ENCODE data around the gene IMPA2.
A peak's percentile ranks its signal among the peaks of the same experiment; 100 is the strongest.

The IMPA2 gene

GRCh38 chr18:12000072-12000659 is 18.9 kb downstream of the IMPA2 start:
- Histone ChIP-seq H2BK120ac (ENCODE audit: insufficient read depth, low read length, poor library complexity) (no peak overlapping the region), H3K27me3 (ENCODE audit: insufficient read depth, low read length) (no peaks in the 10 kb centered on the region), H2AK5ac (ENCODE audit: low read length) (no peak overlapping the region), H4K8ac (ENCODE audit: low read depth, low read length) (no peak overlapping the region), H3K9ac (ENCODE audit: low read length) (no peak overlapping the region), H3K27ac (ENCODE audit: low read depth, low read length) (no peak overlapping the region), H3K36me3 (ENCODE audit: control insufficient read depth in 1 of 2, insufficient read depth in 2 of 2, low read length in 2 of 2) (peaks cover 0 to 4% of the 10 kb centered on the region in 2 experiments), H3K4me1 (ENCODE audit: control insufficient read depth in 1 of 2, insufficient read depth in 2 of 2, low read length in 2 of 2) (peaks cover 3 to 6% of the 10 kb centered on the region in 2 experiments), H2AFZ (ENCODE audit: insufficient read depth, low read length, poor library complexity) (no peak overlapping the region), H3K79me2 (ENCODE audit: control insufficient read depth, insufficient read depth, low read length, poor library complexity) (no peaks in the 10 kb centered on the region), H3K23ac (ENCODE audit: low read length) (no peak overlapping the region), H3K14ac (ENCODE audit: low read length) (no peak overlapping the region), H2BK5ac (ENCODE audit: low read depth, low read length, poor library complexity) (no peak overlapping the region), H3K4ac (ENCODE audit: low read depth, low read length) (no peak overlapping the region), H3K9me3 (ENCODE audit: insufficient read depth, low read depth, low read length) (peaks cover 1% of the 10 kb centered on the region), H2BK12ac (ENCODE audit: low read length) (no peak overlapping the region), H3K4me2 (ENCODE audit: low read length) (no peak overlapping the region), H4K91ac (ENCODE audit: low read depth, low read length) (no peak overlapping the region), H4K12ac (ENCODE audit: low read depth, low read length) (no peak overlapping the region), H3K4me3 (ENCODE audit: low read depth, low read length) (no peak overlapping the region), H3K79me1 (ENCODE audit: low read length) (no peaks in the 10 kb centered on the region), H3K18ac (ENCODE audit: low read length) (no peak overlapping the region)
- WGBS (ENCODE audit: extremely low coverage, insufficient coverage, insufficient read length), result no CpG with 5 or more reads among the region's 5 CpGs
- DNase-seq, result no peak

- H4K91ac ChIP-seq (ENCODE audit: low read depth, low read length), result no peak overlapping the region
- H2AFZ ChIP-seq (ENCODE audit: insufficient read depth, low read length, poor library complexity), result no peak overlapping the region
- H3K36me3 ChIP-seq (ENCODE audit: control insufficient read depth in 1 of 2, insufficient read depth in 2 of 2, low read length in 2 of 2), result peaks cover 0 to 4% of the 10 kb centered on the region in 2 experiments
- H3K23ac ChIP-seq (ENCODE audit: low read length), result no peak overlapping the region
- no peaks in the 10 kb centered on the region for H3K79me1 ChIP-seq (ENCODE audit: low read length)
- H3K9me3 ChIP-seq (ENCODE audit: insufficient read depth, low read depth, low read length), result no peaks in the 10 kb centered on the region
- no peaks in the 10 kb centered on the region for H3K27me3 ChIP-seq (ENCODE audit: insufficient read depth, low read length)
- H2AK5ac ChIP-seq (ENCODE audit: low read length), result no peak overlapping the region
- no peak overlapping the region for H4K12ac ChIP-seq (ENCODE audit: low read depth, low read length)
- no peak overlapping the region for H3K4me2 ChIP-seq (ENCODE audit: low read length)
- WGBS (ENCODE audit: extremely low coverage, insufficient coverage, insufficient read length), result no CpG with 5 or more reads among the region's 5 CpGs
- H2BK5ac ChIP-seq (ENCODE audit: low read depth, low read length, poor library complexity), result no peak overlapping the region
- H2BK120ac ChIP-seq (ENCODE audit: insufficient read depth, low read length, poor library complexity), result no peak overlapping the region
- H3K4ac ChIP-seq (ENCODE audit: low read depth, low read length), result no peak overlapping the region
- H3K14ac ChIP-seq (ENCODE audit: low read length), result no peak overlapping the region
- no peak overlapping the region for H3K18ac ChIP-seq (ENCODE audit: low read length)
- no peak overlapping the region for H3K27ac ChIP-seq (ENCODE audit: low read depth, low read length)
- H3K4me3 ChIP-seq (ENCODE audit: low read depth, low read length), result no peak overlapping the region
- H4K8ac ChIP-seq (ENCODE audit: low read depth, low read length), result no peak overlapping the region
- no peak overlapping the region for H2BK12ac ChIP-seq (ENCODE audit: low read length)
- DNase-seq, result no peak
- no peaks in the 10 kb centered on the region for H3K79me2 ChIP-seq (ENCODE audit: control insufficient read depth, insufficient read depth, low read length, poor library complexity)
- H3K9ac ChIP-seq (ENCODE audit: low read length), result no peak overlapping the region
- H3K4me1 ChIP-seq (ENCODE audit: control insufficient read depth in 1 of 2, insufficient read depth in 2 of 2, low read length in 2 of 2), result no peaks in the 10 kb centered on the region
These were observed 20.1 kb downstream of the IMPA2 start for GRCh38 chr18:12001421-12001820.

DNA sequence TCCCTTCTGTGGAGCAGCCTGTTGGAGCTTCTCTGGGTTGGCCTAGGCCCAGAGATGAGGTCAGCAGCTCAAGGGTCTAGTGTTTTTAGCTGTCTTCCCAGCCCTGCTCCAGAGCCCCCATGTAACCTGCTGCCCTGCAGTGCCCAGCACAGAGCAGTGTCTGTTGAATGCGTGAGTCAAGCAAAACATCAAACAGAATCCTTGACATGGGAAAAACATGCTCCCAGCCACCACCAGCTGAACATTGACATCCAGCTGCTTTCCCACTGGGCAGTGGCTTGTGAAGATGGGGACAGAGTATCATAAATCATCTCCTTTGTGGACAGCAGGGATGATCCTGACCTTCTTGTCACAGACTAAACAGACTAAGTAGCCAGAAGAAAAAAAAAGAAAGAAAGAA is 22.6 kb downstream of the IMPA2 start:
- DNase-seq, result no peak
- no peak overlapping the region for H4K8ac ChIP-seq (ENCODE audit: low read depth, low read length)
- no peak overlapping the region for H3K4me3 ChIP-seq (ENCODE audit: low read depth, low read length)
- peaks cover 0 to 4% of the 10 kb centered on the region in 2 experiments for H3K36me3 ChIP-seq (ENCODE audit: control insufficient read depth in 1 of 2, insufficient read depth in 2 of 2, low read length in 2 of 2)
- peak overlapping the region; percentile 8 for H3K9ac ChIP-seq (ENCODE audit: low read length)
- H2AK5ac ChIP-seq (ENCODE audit: low read length), result no peak overlapping the region
- no peak overlapping the region for H4K12ac ChIP-seq (ENCODE audit: low read depth, low read length)
- H4K91ac ChIP-seq (ENCODE audit: low read depth, low read length), result no peak overlapping the region
- no peak overlapping the region for H3K4ac ChIP-seq (ENCODE audit: low read depth, low read length)
- no peak overlapping the region for H2BK5ac ChIP-seq (ENCODE audit: low read depth, low read length, poor library complexity)
- no peak overlapping the region for H2AFZ ChIP-seq (ENCODE audit: insufficient read depth, low read length, poor library complexity)
- H2BK12ac ChIP-seq (ENCODE audit: low read length), result no peak overlapping the region
- H3K23ac ChIP-seq (ENCODE audit: low read length), result peak overlapping the region; percentile 13
- H3K18ac ChIP-seq (ENCODE audit: low read length), result no peak overlapping the region
- H3K14ac ChIP-seq (ENCODE audit: low read length), result no peak overlapping the region
- no peaks in the 10 kb centered on the region for H3K9me3 ChIP-seq (ENCODE audit: insufficient read depth, low read depth, low read length)
- no peak overlapping the region for H3K4me2 ChIP-seq (ENCODE audit: low read length)
- H3K4me1 ChIP-seq (ENCODE audit: control insufficient read depth in 1 of 2, insufficient read depth in 2 of 2, low read length in 2 of 2), result no peaks in the 10 kb centered on the region
- no peaks in the 10 kb centered on the region for H3K27me3 ChIP-seq (ENCODE audit: insufficient read depth, low read length)
- H3K79me1 ChIP-seq (ENCODE audit: low read length), result no peaks in the 10 kb centered on the region
- no CpG with 5 or more reads among the region's 1 CpG for WGBS (ENCODE audit: extremely low coverage, insufficient coverage, insufficient read length)
- no peaks in the 10 kb centered on the region for H3K79me2 ChIP-seq (ENCODE audit: control insufficient read depth, insufficient read depth, low read length, poor library complexity)
- H2BK120ac ChIP-seq (ENCODE audit: insufficient read depth, low read length, poor library complexity), result no peak overlapping the region
- no peak overlapping the region for H3K27ac ChIP-seq (ENCODE audit: low read depth, low read length)

- Histone ChIP-seq H3K36me3 (ENCODE audit: control insufficient read depth in 1 of 2, insufficient read depth in 2 of 2, low read length in 2 of 2) (peaks cover 0 to 4% of the 10 kb centered on the region in 2 experiments), H4K12ac (ENCODE audit: low read depth, low read length) (no peak overlapping the region), H3K4me1 (ENCODE audit: control insufficient read depth in 1 of 2, insufficient read depth in 2 of 2, low read length in 2 of 2) (no peaks in the 10 kb centered on the region), H3K4ac (ENCODE audit: low read depth, low read length) (no peak overlapping the region), H3K27me3 (ENCODE audit: insufficient read depth, low read length) (no peaks in the 10 kb centered on the region), H3K4me3 (ENCODE audit: low read depth, low read length) (no peak overlapping the region), H4K8ac (ENCODE audit: low read depth, low read length) (no peak overlapping the region), H2AFZ (ENCODE audit: insufficient read depth, low read length, poor library complexity) (no peak overlapping the region), H4K91ac (ENCODE audit: low read depth, low read length) (no peak overlapping the region), H2BK5ac (ENCODE audit: low read depth, low read length, poor library complexity) (no peak overlapping the region), H2BK12ac (ENCODE audit: low read length) (no peak overlapping the region), H3K4me2 (ENCODE audit: low read length) (no peak overlapping the region), H3K9ac (ENCODE audit: low read length) (no peak overlapping the region), H3K79me2 (ENCODE audit: control insufficient read depth, insufficient read depth, low read length, poor library complexity) (no peaks in the 10 kb centered on the region), H3K23ac (ENCODE audit: low read length) (no peak overlapping the region), H3K9me3 (ENCODE audit: insufficient read depth, low read depth, low read length) (no peaks in the 10 kb centered on the region), H3K79me1 (ENCODE audit: low read length) (no peaks in the 10 kb centered on the region), H2BK120ac (ENCODE audit: insufficient read depth, low read length, poor library complexity) (no peak overlapping the region), H3K14ac (ENCODE audit: low read length) (no peak overlapping the region), H2AK5ac (ENCODE audit: low read length) (no peak overlapping the region), H3K27ac (ENCODE audit: low read depth, low read length) (no peak overlapping the region), H3K18ac (ENCODE audit: low read length) (no peak overlapping the region)
- no peak for DNase-seq
- WGBS (ENCODE audit: extremely low coverage, insufficient coverage, insufficient read length), result no CpG with 5 or more reads among the region's 15 CpGs
These were observed 24.5 kb downstream of the IMPA2 start for GRCh38 chr18:12005538-12006487.
